ENCODE measurements around the gene SPEM2. TPM values are rescaled to one million over a fixed set of nuclear protein-coding genes. Genes with fewer than 3 reads are reported as not detected.

Gene SPEM2
- total and polyA plus RNA-seq, 2 experiments from 2014 or later, result not detected

GRCh38 chr17:7405350-7406234 is 19.8 kb upstream of the SPEM2 start:
- peak in 1 of 2 donors; percentile 25 for DNase-seq (ENCODE audit: low read depth in 1 of 2, low spot score in 1 of 2)
- H3K27me3 ChIP-seq, result no peaks in the 10 kb centered on the region
- TF ChIP-seq, protein P1, sequence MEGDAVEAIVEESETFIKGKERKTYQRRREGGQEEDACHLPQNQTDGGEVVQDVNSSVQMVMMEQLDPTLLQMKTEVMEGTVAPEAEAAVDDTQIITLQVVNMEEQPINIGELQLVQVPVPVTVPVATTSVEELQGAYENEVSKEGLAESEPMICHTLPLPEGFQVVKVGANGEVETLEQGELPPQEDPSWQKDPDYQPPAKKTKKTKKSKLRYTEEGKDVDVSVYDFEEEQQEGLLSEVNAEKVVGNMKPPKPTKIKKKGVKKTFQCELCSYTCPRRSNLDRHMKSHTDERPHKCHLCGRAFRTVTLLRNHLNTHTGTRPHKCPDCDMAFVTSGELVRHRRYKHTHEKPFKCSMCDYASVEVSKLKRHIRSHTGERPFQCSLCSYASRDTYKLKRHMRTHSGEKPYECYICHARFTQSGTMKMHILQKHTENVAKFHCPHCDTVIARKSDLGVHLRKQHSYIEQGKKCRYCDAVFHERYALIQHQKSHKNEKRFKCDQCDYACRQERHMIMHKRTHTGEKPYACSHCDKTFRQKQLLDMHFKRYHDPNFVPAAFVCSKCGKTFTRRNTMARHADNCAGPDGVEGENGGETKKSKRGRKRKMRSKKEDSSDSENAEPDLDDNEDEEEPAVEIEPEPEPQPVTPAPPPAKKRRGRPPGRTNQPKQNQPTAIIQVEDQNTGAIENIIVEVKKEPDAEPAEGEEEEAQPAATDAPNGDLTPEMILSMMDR (IDR thresholded peaks at IDR 0.05; ENCODE audit: low read depth, low read length), result no peak
- H3K27ac ChIP-seq, result no peak overlapping the region
- no peaks in the 10 kb centered on the region for H3K36me3 ChIP-seq
- peak overlapping the region; percentile 61 for H3K4me3 ChIP-seq
- H3K9me3 ChIP-seq (ENCODE audit: low read depth), result no peaks in the 10 kb centered on the region
- H3K4me1 ChIP-seq (ENCODE audit: low read depth), result peaks cover 11% of the 10 kb centered on the region

GRCh38 chr17:7406235-7406825 is 19.1 kb upstream of the SPEM2 start:
- TF ChIP-seq, protein P1 (IDR thresholded peaks at IDR 0.05; ENCODE audit: low read depth, low read length), result no peak
- no peak for DNase-seq (ENCODE audit: low read depth in 1 of 2, low spot score in 1 of 2)
- Histone ChIP-seq H3K27ac (no peak overlapping the region), H3K27me3 (no peaks in the 10 kb centered on the region), H3K36me3 (no peaks in the 10 kb centered on the region), H3K9me3 (ENCODE audit: low read depth) (no peaks in the 10 kb centered on the region), H3K4me3 (no peak overlapping the region), H3K4me1 (ENCODE audit: low read depth) (peaks cover 11% of the 10 kb centered on the region)

- Histone ChIP-seq H3K4me1 (ENCODE audit: low read depth) (peaks cover 11% of the 10 kb centered on the region), H3K27ac (no peak overlapping the region), H3K27me3 (no peaks in the 10 kb centered on the region), H3K4me3 (no peak overlapping the region), H3K36me3 (no peaks in the 10 kb centered on the region), H3K9me3 (ENCODE audit: low read depth) (no peaks in the 10 kb centered on the region)
- TF ChIP-seq, protein P1 (IDR thresholded peaks at IDR 0.05; ENCODE audit: low read depth, low read length), result no peak
- DNase-seq (ENCODE audit: low read depth in 1 of 2, low spot score in 1 of 2), result no peak
These were observed 18.3 kb upstream of the SPEM2 start for GRCh38 chr17:7407082-7407481.

DNA sequence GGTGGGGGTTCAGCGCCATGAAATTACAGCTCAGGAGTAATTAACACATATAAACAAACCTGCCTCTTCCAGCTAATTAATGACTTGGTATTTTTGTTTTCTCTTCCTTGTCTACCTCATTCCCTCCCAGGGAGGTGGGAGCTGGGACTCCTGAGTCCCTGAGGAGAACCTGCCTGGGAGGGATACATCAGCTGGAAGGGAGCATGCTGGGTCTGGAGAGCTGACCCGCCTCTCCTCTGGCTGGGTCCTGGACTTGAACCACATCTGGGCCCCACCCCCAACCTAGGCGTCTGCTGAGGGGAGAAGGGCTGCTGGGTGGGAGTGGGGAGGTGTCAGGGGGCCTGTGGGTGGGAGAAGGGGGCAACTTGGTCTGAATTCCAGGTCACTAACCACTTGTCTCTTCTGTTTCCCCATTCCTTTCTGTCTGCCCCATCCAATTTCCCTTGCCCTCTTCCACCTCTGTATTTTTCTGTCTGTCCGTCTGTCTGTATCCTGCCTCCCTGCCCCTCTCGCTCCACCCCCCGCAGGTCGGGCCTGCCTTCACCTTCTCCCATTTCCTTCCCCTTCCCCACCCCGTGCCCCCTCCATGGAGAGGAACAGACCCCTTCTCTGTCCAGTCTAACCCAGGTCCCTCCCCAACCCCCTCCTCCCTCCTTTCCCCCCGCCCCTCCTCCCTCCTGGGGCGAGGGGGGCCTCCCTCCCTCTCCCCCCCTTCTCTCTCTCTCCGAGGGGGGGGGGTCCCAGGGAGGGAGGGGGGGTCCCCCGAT is 17.7 kb upstream of the SPEM2 start, which contains the start of gene NLGN2:
Gene NLGN2, plus strand, starts transcription at position 361 of the 767 bp plus-strand sequence. CDS start 411 bp downstream, outside the sequence.
- no peak for DNase-seq (ENCODE audit: low read depth in 1 of 2, low spot score in 1 of 2)
- Histone ChIP-seq H3K27me3 (no peaks in the 10 kb centered on the region), H3K9me3 (ENCODE audit: low read depth) (no peaks in the 10 kb centered on the region), H3K36me3 (no peaks in the 10 kb centered on the region), H3K4me3 (no peak within 1 kb of the TSS), H3K4me1 (ENCODE audit: low read depth) (peaks cover 6% of the 10 kb centered on the region), H3K27ac (no peak within 1 kb of the TSS)
- TF ChIP-seq, protein P1 (IDR thresholded peaks at IDR 0.05; ENCODE audit: low read depth, low read length), result no peak

DNA sequence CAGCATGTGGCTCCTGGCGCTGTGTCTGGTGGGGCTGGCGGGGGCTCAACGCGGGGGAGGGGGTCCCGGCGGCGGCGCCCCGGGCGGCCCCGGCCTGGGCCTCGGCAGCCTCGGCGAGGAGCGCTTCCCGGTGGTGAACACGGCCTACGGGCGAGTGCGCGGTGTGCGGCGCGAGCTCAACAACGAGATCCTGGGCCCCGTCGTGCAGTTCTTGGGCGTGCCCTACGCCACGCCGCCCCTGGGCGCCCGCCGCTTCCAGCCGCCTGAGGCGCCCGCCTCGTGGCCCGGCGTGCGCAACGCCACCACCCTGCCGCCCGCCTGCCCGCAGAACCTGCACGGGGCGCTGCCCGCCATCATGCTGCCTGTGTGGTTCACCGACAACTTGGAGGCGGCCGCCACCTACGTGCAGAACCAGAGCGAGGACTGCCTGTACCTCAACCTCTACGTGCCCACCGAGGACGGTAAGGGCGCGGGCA is 17.1 kb upstream of the SPEM2 start:
- Histone ChIP-seq H3K27ac (no peak overlapping the region), H3K9me3 (ENCODE audit: low read depth) (no peaks in the 10 kb centered on the region), H3K36me3 (no peaks in the 10 kb centered on the region), H3K4me3 (no peak overlapping the region), H3K27me3 (no peaks in the 10 kb centered on the region), H3K4me1 (ENCODE audit: low read depth) (no peaks in the 10 kb centered on the region)
- TF ChIP-seq, protein P1 (IDR thresholded peaks at IDR 0.05; ENCODE audit: low read depth, low read length), result no peak
- DNase-seq (ENCODE audit: low read depth in 1 of 2, low spot score in 1 of 2), result no peak
